Left lobe of liver (tissue), 2 donors: ENCODE data around the gene FAM114A1. TPM values are rescaled to one million over a fixed set of nuclear protein-coding genes. Genes with fewer than 3 reads are reported as not detected.

Experiments
- ATAC-seq: fragments of 200-7000 bp; cut with Tn5 transposase; one replicate; pipeline ENCODE4 v1.9.1; 2020; ENCODE audit warnings: mild to moderate bottlenecking, moderate library complexity
- DNase-seq: peaks from one replicate; pipeline ENCODE4 v3.0.0-alpha.2; 2020; ENCODE audit warnings: low spot score
- total RNA-seq: library from RNA; stranded (reverse); gene quantifications from one replicate; pipeline ENCODE4 v1.2.1, GENCODE V29; 2021
- donor health status: DM: no; HTN: no; CAD: no; lungs with moderate emphysema.
- donor health status: DM: no; HTN: yes; CAD: no.

Gene FAM114A1
- total RNA-seq, 1 donor from 2014 or later, result 52.6 TPM

DNA sequence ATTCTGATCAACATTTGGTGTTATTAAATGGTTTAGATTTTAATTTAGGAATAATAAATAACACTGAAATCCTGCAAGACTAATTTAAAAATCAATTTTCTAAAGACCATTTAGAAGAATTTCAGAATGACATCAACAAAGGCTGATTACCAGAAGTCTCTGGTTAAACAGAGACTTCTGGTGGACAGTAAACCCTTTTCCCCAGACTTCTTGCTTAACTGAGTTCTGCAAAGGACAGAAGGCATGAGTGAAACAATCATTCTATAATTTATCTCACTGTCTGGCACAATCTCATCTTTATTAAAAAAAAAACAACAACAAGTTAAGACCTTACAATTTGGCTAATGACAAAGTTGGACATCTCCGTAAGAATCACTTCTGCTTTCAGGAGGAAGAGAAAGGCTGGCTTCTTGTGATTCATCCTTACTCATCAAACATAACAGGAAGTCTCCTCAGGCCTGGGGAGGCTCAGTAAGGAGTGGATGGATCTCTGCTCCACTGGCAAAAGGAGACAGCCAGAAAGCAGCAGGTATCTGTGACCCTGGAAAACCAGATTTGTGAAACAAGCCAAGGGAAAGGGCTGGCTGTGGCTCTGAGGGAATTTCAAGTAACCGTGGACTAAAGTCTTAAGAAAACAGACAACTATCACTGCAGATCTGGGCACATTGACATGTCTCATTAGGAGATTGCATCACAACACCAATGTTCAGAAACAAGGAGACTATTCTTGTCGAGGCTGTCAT is 10.1 kb upstream of the FAM114A1 start:
- ATAC-seq (peak; percentile 54), DNase-seq (no peak)

DNA sequence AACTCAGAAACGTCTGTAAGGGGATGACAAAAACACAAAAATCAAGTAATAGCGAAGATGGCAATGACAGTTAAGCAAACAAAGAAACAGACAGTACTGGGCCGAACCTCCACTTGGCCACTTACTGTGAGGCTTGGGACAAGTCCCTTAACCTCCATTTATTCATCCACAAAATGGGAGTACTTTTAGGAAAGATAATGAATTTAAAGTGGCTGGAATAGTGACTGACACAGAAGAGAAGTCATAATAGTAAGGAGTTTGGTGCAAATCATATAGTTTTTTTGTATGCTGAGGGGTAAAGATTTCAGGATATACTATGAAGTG is 9.5 kb upstream of the FAM114A1 start:
- no peak for ATAC-seq
- no peak for DNase-seq

- DNase-seq (no peak), ATAC-seq (no peak)
Measured at GRCh38 chr4:38859501-38859900, 8.1 kb upstream of the FAM114A1 start.

DNA sequence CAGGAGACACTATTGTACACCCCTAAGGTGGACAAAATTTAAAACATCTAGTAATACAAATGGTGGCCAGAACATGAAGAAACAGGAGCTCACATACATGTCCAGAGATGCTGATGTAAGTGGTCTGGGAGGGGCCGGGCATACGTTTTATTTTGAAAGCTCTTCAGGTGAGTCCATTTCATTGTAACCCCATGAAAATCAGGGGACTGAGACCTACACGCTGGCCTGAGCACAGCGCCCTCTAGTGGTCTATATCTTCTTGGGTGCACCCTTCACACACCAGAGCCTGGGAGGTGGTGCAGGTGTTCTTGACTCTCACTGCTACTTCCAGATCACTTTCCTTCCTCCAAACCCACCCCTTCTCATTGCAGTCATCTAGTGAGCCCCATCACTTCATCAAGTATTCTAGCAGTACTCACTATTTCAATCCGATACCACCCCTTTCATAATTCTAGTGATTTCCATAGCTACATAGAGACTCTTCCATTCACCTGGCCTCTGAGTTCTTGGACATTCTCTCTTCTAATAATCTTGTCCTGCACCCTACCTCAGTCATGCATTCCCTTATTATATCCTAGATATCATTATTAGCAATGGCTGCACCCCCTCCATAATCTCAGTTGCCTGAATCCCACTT is 6.7 kb upstream of the FAM114A1 start:
- no peak for DNase-seq
- ATAC-seq, result peak; percentile 49

- ATAC-seq, result no peak
- no peak for DNase-seq
Measured at GRCh38 chr4:38861791-38862190, 5.8 kb upstream of the FAM114A1 start.

GRCh38 chr4:38865445-38865844 is 2.2 kb upstream of the FAM114A1 start:
- DNase-seq, result peak; percentile 69

GRCh38 chr4:38866973-38867477 is 581 bp upstream of the FAM114A1 start:
- no peak for ATAC-seq
- DNase-seq, result no peak

More at GRCh38 chr4:38865445-38865844, 2.2 kb upstream of the FAM114A1 start:
- peak; percentile 43 for ATAC-seq

DNA sequence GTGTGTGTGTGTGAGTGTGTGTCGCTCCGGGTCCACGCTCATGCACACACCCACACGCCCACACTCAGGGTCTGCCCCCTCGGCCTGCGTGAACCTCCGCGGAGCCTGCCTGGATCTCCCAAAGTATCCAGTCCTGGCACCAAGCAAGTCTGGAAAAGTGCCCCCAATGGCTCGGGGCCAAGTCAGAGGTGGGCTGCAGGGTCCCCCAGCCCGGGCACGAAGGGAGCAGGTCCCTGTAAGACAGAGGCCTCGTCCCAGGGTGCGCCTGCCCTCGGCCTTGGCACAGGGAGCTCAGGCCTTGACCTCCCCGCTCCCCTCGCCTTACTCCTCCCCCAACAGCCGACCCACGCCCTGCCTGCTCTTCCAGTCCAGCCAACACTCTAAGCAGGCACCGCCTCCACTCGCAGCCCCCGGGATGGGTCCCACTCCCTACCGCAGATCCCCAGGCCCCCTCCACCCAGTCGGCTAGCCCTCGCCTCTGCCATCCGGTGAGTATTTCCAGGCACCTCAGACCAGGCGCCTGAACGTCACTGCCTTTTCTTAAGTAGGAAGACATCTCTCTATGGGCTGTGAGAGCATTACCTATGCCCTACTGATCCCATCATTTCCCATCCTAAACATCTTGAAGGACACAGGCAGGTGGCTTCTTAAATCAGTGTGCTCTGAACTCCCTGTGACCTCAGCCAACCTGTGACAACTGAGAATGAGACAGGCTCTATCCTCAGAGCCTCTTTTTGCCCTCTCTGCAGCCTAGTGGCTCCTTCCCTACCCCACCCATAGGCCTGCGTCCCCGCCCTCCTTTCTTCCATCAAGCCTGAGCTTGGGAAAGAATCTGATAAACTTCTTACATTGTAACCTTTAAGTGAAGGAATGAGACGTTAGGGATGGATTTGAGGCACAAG is 704 bp downstream of the FAM114A1 start:
- DNase-seq (peak; percentile 76), ATAC-seq (peak; percentile 59)

- no peak for ATAC-seq
- no peak for DNase-seq
Measured at GRCh38 chr4:38869511-38869910, 1.9 kb downstream of the FAM114A1 start.

GRCh38 chr4:38870098-38870808 is 2.6 kb downstream of the FAM114A1 start:
- ATAC-seq (no peak), DNase-seq (no peak)

- no peak for DNase-seq
- ATAC-seq, result no peak
Measured at GRCh38 chr4:38871593-38871992, 4.0 kb downstream of the FAM114A1 start.

DNA sequence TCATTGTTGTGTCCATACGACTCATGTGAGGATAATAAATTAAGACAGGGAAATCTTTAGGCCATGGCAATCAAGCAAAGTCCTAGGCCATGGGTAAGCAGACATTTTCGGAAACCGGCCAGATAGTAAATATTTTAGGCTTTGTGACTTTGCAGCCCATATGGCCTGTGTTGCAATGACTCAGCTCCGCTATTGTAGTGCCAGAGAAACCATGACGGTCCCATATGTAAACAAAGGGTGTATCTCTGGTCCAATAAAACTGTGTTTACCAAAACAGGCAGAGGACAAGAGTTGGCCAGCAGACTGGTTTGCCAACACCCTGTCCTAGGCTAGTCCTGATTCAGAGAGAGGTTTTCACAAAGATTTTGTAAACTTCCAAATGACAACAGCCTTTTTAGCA is 5.0 kb downstream of the FAM114A1 start:
- DNase-seq, result peak; percentile 90

DNA sequence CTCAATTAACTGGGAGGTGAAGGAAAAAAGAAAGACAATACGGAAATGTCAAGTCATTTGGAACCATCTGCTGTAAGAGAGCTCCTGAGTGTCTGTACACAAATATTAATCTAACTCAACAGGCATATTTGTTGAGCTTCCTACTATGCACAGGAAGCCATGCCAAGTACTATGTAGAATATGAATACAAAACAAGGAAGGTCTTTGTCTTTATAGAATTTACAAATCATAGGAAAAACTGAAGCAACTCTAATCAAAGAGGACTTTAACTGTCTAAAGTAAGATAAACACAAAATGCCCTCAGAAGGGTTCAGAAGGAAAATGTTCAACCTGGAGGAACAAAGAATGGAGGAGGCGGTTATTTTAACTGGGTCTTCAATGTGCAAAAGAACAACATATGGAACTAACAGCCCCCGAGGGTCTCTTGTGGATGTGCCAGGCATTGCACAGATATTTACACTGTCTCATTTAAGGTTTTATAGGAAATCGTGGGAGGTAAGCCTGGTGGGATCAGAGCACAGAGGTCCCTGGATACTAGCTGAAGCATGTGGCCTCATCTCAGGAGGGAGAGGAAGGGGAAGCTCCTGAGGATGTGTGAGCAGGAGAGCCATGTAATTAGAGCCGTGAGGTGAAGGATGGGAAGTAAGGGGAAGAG is 5.8 kb downstream of the FAM114A1 start:
- DNase-seq (no peak), ATAC-seq (no peak)

More for the DNA sequence above, 5.0 kb downstream of the FAM114A1 start:
- ATAC-seq, result peak; percentile 79

- ATAC-seq (no peak), DNase-seq (no peak)
Measured at GRCh38 chr4:38876636-38877035, 9.0 kb downstream of the FAM114A1 start.

GRCh38 chr4:38884254-38884653 is 16.6 kb downstream of the FAM114A1 start:
- ATAC-seq, result no peak
- DNase-seq, result no peak

- DNase-seq, result no peak
- ATAC-seq, result no peak
Measured at GRCh38 chr4:38889143-38889542, 21.5 kb downstream of the FAM114A1 start.

DNA sequence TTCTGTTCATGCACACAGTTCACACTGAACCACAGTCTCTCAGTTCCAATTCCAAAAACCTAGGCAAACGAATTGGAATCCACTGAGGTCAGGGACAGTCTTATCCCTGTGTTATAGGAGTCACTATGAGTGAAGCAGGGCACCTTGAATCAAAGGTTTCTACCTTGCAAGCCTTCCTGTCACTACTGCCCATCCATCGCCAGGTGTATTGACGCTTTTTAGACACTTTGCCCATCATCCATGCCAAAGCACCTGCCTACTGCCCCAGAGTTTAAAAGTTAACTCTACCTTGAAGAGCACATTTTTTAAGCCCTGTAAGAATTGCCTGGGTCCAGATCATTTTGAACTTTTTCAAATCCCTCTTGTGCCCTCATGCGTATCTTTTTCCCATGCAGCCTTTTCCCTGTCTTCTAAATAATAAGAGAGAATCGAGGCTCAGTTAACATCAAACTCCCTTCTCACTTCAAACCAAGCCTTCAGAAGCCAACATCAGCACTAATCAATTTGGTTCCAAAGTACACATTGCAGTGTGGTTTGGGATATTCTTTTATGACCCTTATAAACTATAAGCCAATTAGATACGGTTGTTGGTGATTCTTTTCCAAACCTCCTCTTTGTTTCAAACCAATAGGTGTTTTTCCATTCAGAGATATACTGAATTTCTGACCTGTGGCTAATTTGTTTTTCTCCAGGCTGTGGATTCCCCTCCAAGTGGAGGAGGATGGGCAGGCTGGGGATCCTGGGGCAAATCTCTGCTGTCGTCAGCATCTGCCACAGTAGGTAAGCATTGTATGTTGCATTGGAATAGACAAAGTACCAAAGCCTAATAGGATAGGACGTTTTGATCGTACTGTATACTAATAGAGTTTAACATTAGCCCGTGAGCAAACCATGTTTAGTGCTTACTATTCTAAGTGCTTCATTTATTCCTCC is 23.7 kb downstream of the FAM114A1 start:
- DNase-seq (no peak), ATAC-seq (peak; percentile 70)

DNA sequence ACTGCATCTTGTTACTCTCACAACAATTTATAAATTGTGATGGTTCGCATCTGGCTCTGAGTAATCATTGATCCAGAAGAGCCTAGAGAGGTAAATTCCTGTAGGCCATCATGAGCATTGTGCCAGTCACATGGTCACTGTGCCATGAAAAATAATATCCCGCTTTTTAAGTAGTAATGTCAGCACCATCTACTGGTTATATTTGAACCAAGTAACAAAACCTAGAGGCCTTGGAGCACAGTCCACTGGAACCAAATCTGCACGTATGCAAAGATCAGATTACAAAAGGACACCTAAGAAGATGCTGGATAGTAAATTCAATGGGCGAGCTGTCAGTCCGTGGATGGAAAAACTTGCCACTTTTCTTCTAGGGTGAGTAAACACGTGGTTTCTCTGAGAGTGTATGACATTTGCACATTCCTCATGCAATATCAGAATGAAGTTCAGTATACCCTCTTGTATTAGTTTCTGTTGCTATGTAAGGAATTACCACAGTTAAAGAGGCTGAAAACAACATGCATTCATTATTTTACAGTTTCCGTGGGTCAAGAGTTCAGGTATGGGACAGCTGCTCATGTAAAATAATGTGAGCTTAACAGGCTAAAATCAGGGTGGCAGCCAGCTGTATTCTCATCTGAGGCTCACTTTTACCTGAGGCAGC is 26.8 kb downstream of the FAM114A1 start:
- no peak for DNase-seq
- peak; percentile 26 for ATAC-seq

DNA sequence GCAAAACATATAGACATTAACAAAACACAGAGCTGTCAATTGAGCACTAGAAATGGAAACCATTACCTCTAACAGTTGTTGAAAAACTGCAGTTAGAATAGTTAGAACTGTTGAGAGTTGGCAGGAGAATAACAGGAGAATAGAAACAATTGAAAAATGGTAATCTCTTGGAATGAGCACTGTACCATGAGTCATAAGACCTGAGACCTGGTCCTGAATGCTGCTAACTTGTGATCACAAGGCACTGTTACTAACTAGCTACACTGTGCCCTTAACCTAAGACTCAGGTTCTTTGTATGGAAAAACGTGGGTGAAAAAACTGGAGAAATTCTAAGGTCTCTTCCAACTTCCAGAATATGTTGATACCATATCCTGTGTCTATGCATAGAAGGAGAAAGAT is 29.3 kb downstream of the FAM114A1 start:
- ATAC-seq, result no peak
- DNase-seq, result no peak
